CD14-positive monocyte (primary cell): ENCODE data around the gene TADA3. TPM values are rescaled to one million over a fixed set of nuclear protein-coding genes. Genes with fewer than 3 reads are reported as not detected.

Experiments used
- DNase-seq, 3 donors: peaks; one replicate each; pipeline ENCODE4 v3.0.0-alpha.2; 2011 to 2022
- H2AFZ ChIP-seq: 2 replicates; pipeline ENCODE4 v1.6.0; 2012; ENCODE audit warnings: mild to moderate bottlenecking, low read depth, low read length, inconsistent platforms; ENCODE audit not compliant: insufficient read depth, poor library complexity, severe bottlenecking
- H3K27ac ChIP-seq, 2 donors: 1 replicate in 1 of 2; 2 replicates in 1 of 2; pipeline ENCODE4 v1.5.1; 2012 to 2013; ENCODE audit warnings: low read length in 2 of 2, control low read depth in 1 of 2, inconsistent platforms in 1 of 2, low read depth in 1 of 2, mild to moderate bottlenecking in 1 of 2
- H3K27me3 ChIP-seq, 2 donors: one replicate each; pipeline versions ENCODE4 v1.6.0 to v1.6.1; 2011 to 2013; ENCODE audit warnings: low read length in 2 of 2; ENCODE audit not compliant: control insufficient read depth in 2 of 2, insufficient read depth in 2 of 2
- H3K36me3 ChIP-seq, 2 donors: replicated peaks in 1 of 2; 1 replicate in 1 of 2; 2 replicates in 1 of 2; pipeline versions ENCODE4 v1.5.1 to v1.6.1; 2012 to 2013; ENCODE audit warnings: low read length in 2 of 2, control low read depth in 1 of 2, inconsistent platforms in 1 of 2, mild to moderate bottlenecking in 1 of 2; ENCODE audit not compliant: insufficient read depth in 2 of 2, control insufficient read depth in 1 of 2
- H3K4me1 ChIP-seq, 2 donors: 1 replicate in 1 of 2; 2 replicates in 1 of 2; pipeline versions ENCODE4 v1.5.1 to v1.6.1; 2012 to 2013; ENCODE audit warnings: low read length in 2 of 2, control low read depth in 1 of 2, inconsistent platforms in 1 of 2, mild to moderate bottlenecking in 1 of 2, moderate library complexity in 1 of 2; ENCODE audit not compliant: insufficient read depth in 2 of 2, control insufficient read depth in 1 of 2
- H3K4me2 ChIP-seq: replicated peaks from 2 replicates; pipeline ENCODE3; 2012; ENCODE audit warnings: low read length, moderate library complexity, mild to moderate bottlenecking; ENCODE audit not compliant: poor library complexity, severe bottlenecking; ENCODE audit errors: extremely low read depth
- H3K4me3 ChIP-seq, 3 experiments: fragments of 200-600 bp in 1 of 3; sonication (generic) in 1 of 3; replicated peaks in 1 of 3; 1 replicate in 2 of 3; 2 replicates in 1 of 3; pipeline ENCODE4 v1.5.1; 2011 to 2013; ENCODE audit warnings: low read length in 3 of 3, mild to moderate bottlenecking in 3 of 3, control low read depth in 2 of 3, low read depth in 2 of 3, inconsistent platforms in 1 of 3, moderate library complexity in 1 of 3
- H3K79me2 ChIP-seq: 2 replicates; pipeline ENCODE4 v1.6.0; 2012; ENCODE audit warnings: mild to moderate bottlenecking, control low read depth, inconsistent platforms, low read length, moderate library complexity; ENCODE audit not compliant: insufficient read depth
- H3K9ac ChIP-seq: 2 replicates; pipeline ENCODE4 v1.6.0; 2017; ENCODE audit warnings: low read length, mild to moderate bottlenecking; ENCODE audit not compliant: insufficient read depth, poor library complexity, severe bottlenecking
- H3K9me3 ChIP-seq, 2 donors: replicated peaks in 1 of 2; 1 replicate in 1 of 2; 2 replicates in 1 of 2; pipeline versions ENCODE4 v1.5.1 to v1.6.1; 2012 to 2013; ENCODE audit warnings: low read length in 2 of 2, control low read depth in 1 of 2; ENCODE audit not compliant: control insufficient read depth in 1 of 2, insufficient read depth in 1 of 2
- H4K20me1 ChIP-seq: 2 replicates; pipeline ENCODE4 v1.6.0; 2012; ENCODE audit warnings: mild to moderate bottlenecking, low read length, control low read depth, moderate library complexity; ENCODE audit not compliant: insufficient read depth
- H3K27ac Mint-ChIP-seq, 7 donors: one replicate each; pipeline ENCODE4 v1.8.0; 2020; ENCODE audit warnings: mild to moderate bottlenecking in 7 of 7, mixed read lengths in 7 of 7, moderate library complexity in 6 of 7, inconsistent platforms in 2 of 7
- H3K27me3 Mint-ChIP-seq, 3 donors: one replicate each; pipeline ENCODE4 v1.8.0; 2021 to 2022; ENCODE audit warnings: low read depth in 3 of 3, mild to moderate bottlenecking in 3 of 3, mixed read lengths in 3 of 3, moderate library complexity in 3 of 3, inconsistent platforms in 1 of 3
- H3K36me3 Mint-ChIP-seq, 2 donors: one replicate each; pipeline ENCODE4 v1.8.0; 2020; ENCODE audit warnings: mixed read lengths in 2 of 2, inconsistent platforms in 1 of 2, mild to moderate bottlenecking in 1 of 2
- H3K4me1 Mint-ChIP-seq: one replicate; pipeline ENCODE4 v1.8.0; 2020; ENCODE audit warnings: mild to moderate bottlenecking, mixed read lengths
- H3K4me3 Mint-ChIP-seq, 2 donors: one replicate each; pipeline ENCODE4 v1.8.0; 2020; ENCODE audit warnings: mild to moderate bottlenecking in 2 of 2, mixed read lengths in 2 of 2, moderate library complexity in 1 of 2
- H3K9me3 Mint-ChIP-seq, 7 donors: one replicate each; pipeline ENCODE4 v1.8.0; 2020 to 2022; ENCODE audit warnings: mixed read lengths in 7 of 7, mild to moderate bottlenecking in 6 of 7, moderate library complexity in 6 of 7, inconsistent platforms in 2 of 7
- WGBS: methylation state at CpG from one replicate; pipeline ENCODE4 v1.1.5; 2013; ENCODE audit warnings: missing lambda C conversion rate; ENCODE audit not compliant: insufficient coverage; 5-methylcytosine and 5-hydroxymethylcytosine counted together
- intact Hi-C, 2 donors: fragments of 100-400 bp; cut with micrococcal nuclease; formaldehyde crosslinking; loops; one replicate each; pipeline versions ENCODE4 v1.15.0 to v1.15.1; 2023
- polyA plus RNA-seq, 3 donors: library from polyadenylated mRNA; depleted of rRNA in 1 of 3; unstranded in 2 of 3; stranded (reverse) in 1 of 3; fragments of 300-500 nt in 2 of 3; fragments of >200 nt in 1 of 3; fragmentation: Illumina TruSeq in 2 of 3; gene quantifications; 1 replicate in 2 of 3; 2 replicates in 1 of 3; pipeline ENCODE4 v1.2.3, GENCODE V29; 2012 to 2021
- TF ChIP-seq, protein P1 (sequence below): fragments of 200-600 bp; IDR thresholded peaks from one replicate; pipeline ENCODE4 v1.8.0; 2022; ENCODE audit warnings: antibody characterized with exemption, mild to moderate bottlenecking

The TADA3 gene
- polyA plus RNA-seq, 3 donors = 36.1 to 47.2 (median 46.9) TPM

DNA sequence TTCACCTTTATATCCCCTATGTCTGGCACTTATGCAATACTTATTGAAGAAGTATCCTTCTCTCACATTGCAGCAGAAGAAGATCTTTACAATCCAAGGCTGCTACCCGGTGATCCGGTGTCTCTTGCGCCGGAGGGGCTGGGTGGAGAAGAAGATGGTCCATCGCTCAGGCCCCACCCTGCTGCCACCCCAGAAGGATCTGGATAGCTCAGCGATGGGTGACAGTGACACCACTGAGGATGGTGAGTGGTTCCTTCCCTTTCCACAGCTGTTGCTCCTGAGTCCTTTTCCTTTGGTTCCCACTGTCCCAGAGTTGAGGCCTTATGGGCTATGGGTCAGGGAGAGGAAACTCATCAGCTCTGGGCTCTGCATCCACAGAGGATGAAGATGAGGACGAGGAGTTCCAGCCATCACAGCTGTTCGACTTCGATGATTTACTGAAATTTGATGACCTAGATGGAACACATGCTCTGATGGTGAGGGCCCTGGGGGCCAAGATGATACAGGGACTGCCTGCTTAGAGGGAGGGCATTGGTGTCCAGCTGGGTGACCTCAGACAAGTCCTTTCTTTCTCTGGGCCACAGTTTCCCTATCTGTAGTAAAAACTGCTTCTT is 20.7 kb upstream of the TADA3 start:
- Mint-ChIP-seq H3K4me3 (no peak overlapping the region), H3K27me3 (peaks cover 0 to 7% (median 0%) of the 10 kb centered on the region in 3 donors), H3K4me1 (peaks cover 26% of the 10 kb centered on the region), H3K9me3 (peaks cover 0 to 2% (median 0%) of the 10 kb centered on the region in 7 donors), H3K27ac (peak overlapping the region in 1 of 7 donors; percentile 18), H3K36me3 (peaks cover 28 to 47% of the 10 kb centered on the region in 2 donors)
- Histone ChIP-seq H4K20me1 (no peaks in the 10 kb centered on the region), H2AFZ (no peak overlapping the region), H3K79me2 (peaks cover 3% of the 10 kb centered on the region), H3K36me3 (peaks cover 12 to 23% of the 10 kb centered on the region in 2 donors), H3K9ac (no peak overlapping the region), H3K4me3 (no peak overlapping the region), H3K27ac (no peak overlapping the region), H3K4me1 (peaks cover 16 to 21% of the 10 kb centered on the region in 2 donors), H3K4me2 (no peak overlapping the region), H3K9me3 (no peaks in the 10 kb centered on the region), H3K27me3 (no peaks in the 10 kb centered on the region)
- intact Hi-C loops = no loop called here
- 93% methylated on average over 3 of the region's 9 CpGs for WGBS
- DNase-seq = no peak
- TF ChIP-seq, protein P1, sequence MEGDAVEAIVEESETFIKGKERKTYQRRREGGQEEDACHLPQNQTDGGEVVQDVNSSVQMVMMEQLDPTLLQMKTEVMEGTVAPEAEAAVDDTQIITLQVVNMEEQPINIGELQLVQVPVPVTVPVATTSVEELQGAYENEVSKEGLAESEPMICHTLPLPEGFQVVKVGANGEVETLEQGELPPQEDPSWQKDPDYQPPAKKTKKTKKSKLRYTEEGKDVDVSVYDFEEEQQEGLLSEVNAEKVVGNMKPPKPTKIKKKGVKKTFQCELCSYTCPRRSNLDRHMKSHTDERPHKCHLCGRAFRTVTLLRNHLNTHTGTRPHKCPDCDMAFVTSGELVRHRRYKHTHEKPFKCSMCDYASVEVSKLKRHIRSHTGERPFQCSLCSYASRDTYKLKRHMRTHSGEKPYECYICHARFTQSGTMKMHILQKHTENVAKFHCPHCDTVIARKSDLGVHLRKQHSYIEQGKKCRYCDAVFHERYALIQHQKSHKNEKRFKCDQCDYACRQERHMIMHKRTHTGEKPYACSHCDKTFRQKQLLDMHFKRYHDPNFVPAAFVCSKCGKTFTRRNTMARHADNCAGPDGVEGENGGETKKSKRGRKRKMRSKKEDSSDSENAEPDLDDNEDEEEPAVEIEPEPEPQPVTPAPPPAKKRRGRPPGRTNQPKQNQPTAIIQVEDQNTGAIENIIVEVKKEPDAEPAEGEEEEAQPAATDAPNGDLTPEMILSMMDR = no peak

DNA sequence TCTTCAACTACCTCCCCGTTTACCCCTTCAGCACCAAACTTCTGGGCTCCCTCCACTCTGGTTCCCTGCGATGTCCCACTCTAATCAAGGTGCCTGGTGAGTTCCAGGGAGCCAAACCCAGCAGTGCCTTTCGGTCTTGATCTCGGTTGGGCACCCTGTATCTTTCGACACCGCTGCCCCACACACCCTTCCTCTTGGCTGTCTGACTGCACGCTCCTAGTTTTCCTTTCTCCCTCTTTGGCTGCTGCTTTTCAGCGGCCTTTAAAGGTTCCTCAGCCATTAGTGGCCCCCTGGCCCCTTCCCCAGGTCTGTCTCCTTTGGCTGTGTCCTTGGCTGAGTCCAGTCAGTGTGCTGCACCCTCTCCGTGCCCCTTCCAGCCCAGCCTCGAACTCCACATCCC is 18.6 kb upstream of the TADA3 start:
- intact Hi-C loops = no loop called here
- Histone ChIP-seq H3K9me3 (no peaks in the 10 kb centered on the region), H2AFZ (peak overlapping the region; percentile 87), H3K4me2 (peak overlapping the region; percentile 97), H3K9ac (peak overlapping the region; percentile 85), H3K79me2 (peaks cover 3% of the 10 kb centered on the region), H3K27me3 (no peaks in the 10 kb centered on the region), H3K4me3 (peak overlapping the region; percentile 49 to 81 (median 61)), H3K36me3 (peaks cover 29 to 39% of the 10 kb centered on the region in 2 donors), H3K4me1 (peaks cover 16 to 21% of the 10 kb centered on the region in 2 donors), H3K27ac (peak overlapping the region in 1 of 2 donors; percentile 81), H4K20me1 (peaks cover 13% of the 10 kb centered on the region)
- TF ChIP-seq, protein P1 = no peak
- Mint-ChIP-seq H3K9me3 (peaks cover 0 to 2% (median 0%) of the 10 kb centered on the region in 7 donors), H3K27me3 (peaks cover 0 to 5% (median 0%) of the 10 kb centered on the region in 3 donors), H3K4me3 (peak overlapping the region; percentile 86 to 93), H3K27ac (peak overlapping the region in 5 of 7 donors; percentile 10 to 88 (median 72)), H3K4me1 (peaks cover 30% of the 10 kb centered on the region), H3K36me3 (peaks cover 41 to 51% of the 10 kb centered on the region in 2 donors)
- no peak for DNase-seq
- 78% methylated on average over 8 of the region's 10 CpGs for WGBS
